Measurements from ENCODE around the gene VGF.

VGF gene

DNA sequence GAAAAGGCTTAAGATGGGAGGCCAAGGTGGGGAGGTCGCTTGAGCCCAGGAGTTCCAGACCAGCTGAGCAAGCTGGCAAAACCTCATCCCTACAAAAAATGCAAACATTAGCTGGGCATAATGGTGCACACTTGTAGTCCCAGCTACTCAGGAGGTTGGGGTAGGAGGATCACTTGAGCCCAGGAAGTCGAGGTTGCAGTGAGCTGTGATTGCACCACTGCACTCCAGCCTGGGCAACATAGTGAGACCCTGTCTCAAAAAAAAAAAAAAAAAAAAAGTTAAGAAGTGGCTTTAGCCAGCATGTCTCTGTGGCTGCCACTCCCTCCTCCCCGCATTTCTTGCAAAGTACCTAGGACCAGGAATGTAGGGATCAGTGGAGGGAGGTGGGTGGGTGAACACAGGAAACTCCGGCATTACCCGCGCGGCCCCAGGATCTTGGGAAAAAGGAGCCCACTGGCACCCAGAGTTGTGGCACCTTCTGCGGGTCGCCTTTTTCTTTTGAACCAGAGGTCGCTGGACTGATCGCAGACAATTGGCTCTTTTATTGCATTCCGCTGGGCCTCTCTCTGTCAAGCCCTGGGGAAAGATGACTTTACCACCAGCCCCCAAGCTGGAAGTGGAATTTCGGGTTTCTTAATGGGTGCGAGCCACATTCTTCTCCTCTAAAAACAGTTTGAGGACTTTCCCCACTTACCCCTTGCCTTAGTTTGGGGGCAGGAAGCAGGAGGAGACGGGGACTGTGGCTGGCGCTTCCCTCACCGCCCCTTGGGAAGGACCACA, 3.5 kb downstream of the VGF start:
- no peaks in the 10 kb centered on the region for H3K36me3 ChIP-seq (ENCODE audit: insufficient read depth)
- TF ChIP-seq, protein P1, sequence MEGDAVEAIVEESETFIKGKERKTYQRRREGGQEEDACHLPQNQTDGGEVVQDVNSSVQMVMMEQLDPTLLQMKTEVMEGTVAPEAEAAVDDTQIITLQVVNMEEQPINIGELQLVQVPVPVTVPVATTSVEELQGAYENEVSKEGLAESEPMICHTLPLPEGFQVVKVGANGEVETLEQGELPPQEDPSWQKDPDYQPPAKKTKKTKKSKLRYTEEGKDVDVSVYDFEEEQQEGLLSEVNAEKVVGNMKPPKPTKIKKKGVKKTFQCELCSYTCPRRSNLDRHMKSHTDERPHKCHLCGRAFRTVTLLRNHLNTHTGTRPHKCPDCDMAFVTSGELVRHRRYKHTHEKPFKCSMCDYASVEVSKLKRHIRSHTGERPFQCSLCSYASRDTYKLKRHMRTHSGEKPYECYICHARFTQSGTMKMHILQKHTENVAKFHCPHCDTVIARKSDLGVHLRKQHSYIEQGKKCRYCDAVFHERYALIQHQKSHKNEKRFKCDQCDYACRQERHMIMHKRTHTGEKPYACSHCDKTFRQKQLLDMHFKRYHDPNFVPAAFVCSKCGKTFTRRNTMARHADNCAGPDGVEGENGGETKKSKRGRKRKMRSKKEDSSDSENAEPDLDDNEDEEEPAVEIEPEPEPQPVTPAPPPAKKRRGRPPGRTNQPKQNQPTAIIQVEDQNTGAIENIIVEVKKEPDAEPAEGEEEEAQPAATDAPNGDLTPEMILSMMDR (conservative IDR thresholded peaks at IDR 0.05; ENCODE audit: low read depth, low read length), result no peak
- H2AFZ ChIP-seq (ENCODE audit: low read depth), result no peak overlapping the region
- H3K79me2 ChIP-seq (ENCODE audit: insufficient read depth, low read depth), result no peaks in the 10 kb centered on the region
- H3K4me3 ChIP-seq (IDR thresholded peaks at IDR 0.05; ENCODE audit: insufficient read depth, low read depth, low read length), result no peak overlapping the region
- H3K4me1 ChIP-seq (ENCODE audit: low read depth, poor library complexity, severe bottlenecking), result peaks cover 11% of the 10 kb centered on the region
- H4K20me1 ChIP-seq (ENCODE audit: insufficient read depth), result no peaks in the 10 kb centered on the region
- H3K4me2 ChIP-seq, result no peak overlapping the region
- H3K9ac ChIP-seq, result no peak overlapping the region
- H3K27ac ChIP-seq, result no peak overlapping the region
- peaks cover 17% of the 10 kb centered on the region for H3K27me3 ChIP-seq (ENCODE audit: insufficient read depth, low read depth)

DNA sequence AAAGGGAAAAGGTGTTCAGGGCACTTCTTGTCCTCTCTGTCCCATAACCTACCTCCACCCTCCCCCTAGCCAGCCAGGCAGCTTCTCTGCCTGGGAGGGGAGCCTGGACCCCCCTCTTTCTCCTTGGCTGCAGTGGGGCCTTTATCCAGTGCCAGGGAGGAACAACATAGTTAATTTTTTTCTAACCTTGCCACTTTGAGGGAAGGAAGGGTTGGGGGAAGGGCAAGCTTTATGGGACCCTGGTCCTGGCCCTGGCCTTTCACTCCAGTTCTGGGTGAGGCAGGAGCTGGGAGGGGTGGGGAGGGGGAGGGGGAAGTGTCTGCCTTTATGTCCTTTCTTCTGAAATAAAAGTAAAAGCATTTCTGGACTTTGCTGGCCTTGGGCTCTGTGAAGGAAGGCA, 4.5 kb downstream of the VGF start:
- H3K9ac ChIP-seq, result no peak overlapping the region
- H3K27me3 ChIP-seq (ENCODE audit: insufficient read depth, low read depth), result peaks cover 10% of the 10 kb centered on the region; the same call in 1 of the 2 replicates
- TF ChIP-seq, protein P1 (conservative IDR thresholded peaks at IDR 0.05; ENCODE audit: low read depth, low read length), result no peak
- H2AFZ ChIP-seq (ENCODE audit: low read depth), result no peak overlapping the region
- no peak overlapping the region for H3K4me3 ChIP-seq (IDR thresholded peaks at IDR 0.05; ENCODE audit: insufficient read depth, low read depth, low read length)
- no peak overlapping the region for H3K27ac ChIP-seq
- no peaks in the 10 kb centered on the region for H3K36me3 ChIP-seq (ENCODE audit: insufficient read depth)
- no peaks in the 10 kb centered on the region for H3K79me2 ChIP-seq (ENCODE audit: insufficient read depth, low read depth)
- no peak overlapping the region for H3K4me2 ChIP-seq
- H3K4me1 ChIP-seq (ENCODE audit: low read depth, poor library complexity, severe bottlenecking), result peaks cover 9% of the 10 kb centered on the region
- H4K20me1 ChIP-seq (ENCODE audit: insufficient read depth), result no peaks in the 10 kb centered on the region

DNA sequence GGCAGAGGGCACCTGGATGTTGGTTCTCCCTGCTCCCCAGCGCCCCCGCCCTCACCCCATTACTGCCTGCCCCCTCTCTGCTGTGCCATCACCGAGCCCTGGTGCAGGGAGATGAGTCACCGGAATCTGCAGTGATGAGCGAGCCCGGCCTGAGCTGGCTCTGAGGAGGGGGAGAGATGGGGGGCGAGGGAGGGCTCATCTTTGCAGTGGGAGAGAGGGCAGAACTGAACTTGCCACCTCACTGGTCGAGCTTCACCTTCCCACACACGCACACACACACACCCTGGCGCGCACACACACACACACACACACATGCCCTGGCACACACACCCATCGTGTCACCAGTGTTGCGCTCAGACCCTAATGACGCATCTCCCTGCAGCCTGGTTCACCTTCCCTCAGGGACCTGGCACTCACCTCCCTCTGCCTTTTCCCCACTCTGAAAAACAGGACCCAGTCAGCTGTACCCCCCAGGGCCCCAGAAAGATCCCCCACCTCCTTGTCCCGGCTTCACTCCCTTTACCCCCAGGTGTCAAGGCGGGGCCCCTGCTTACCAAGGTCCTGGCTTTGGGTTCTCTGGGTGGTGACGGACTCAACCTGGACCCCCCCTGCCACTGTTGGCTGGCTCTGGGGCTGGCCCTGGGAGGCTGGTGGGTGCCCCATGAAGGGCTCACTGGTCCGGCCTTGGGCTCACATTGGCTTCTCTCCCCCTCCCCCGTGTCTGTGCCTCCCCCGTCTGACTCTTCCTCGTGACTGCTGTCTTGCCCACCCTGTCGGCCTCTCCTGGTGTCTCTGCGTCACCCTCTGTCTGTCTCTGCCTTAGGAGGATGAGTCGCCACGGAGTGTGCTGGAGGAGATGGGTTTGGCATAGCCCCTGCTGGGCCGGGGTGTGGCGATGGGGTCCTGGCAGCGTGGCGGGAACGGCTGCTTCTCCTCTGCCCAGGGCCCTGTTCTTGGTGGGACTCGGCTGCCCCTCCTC, 5.4 kb downstream of the VGF start:
- Histone ChIP-seq H3K27ac (no peak overlapping the region), H2AFZ (ENCODE audit: low read depth) (no peak overlapping the region), H3K4me1 (ENCODE audit: low read depth, poor library complexity, severe bottlenecking) (peaks cover 3% of the 10 kb centered on the region), H3K4me2 (no peak overlapping the region), H3K9ac (no peak overlapping the region), H3K4me3 (IDR thresholded peaks at IDR 0.05; ENCODE audit: insufficient read depth, low read depth, low read length) (no peak overlapping the region), H4K20me1 (ENCODE audit: insufficient read depth) (no peaks in the 10 kb centered on the region), H3K79me2 (ENCODE audit: insufficient read depth, low read depth) (no peaks in the 10 kb centered on the region), H3K36me3 (ENCODE audit: insufficient read depth) (no peaks in the 10 kb centered on the region), H3K27me3 (ENCODE audit: insufficient read depth, low read depth) (peaks cover 8% of the 10 kb centered on the region; the same call in 1 of the 2 replicates)
- TF ChIP-seq, protein P1 (conservative IDR thresholded peaks at IDR 0.05; ENCODE audit: low read depth, low read length), result no peak

DNA sequence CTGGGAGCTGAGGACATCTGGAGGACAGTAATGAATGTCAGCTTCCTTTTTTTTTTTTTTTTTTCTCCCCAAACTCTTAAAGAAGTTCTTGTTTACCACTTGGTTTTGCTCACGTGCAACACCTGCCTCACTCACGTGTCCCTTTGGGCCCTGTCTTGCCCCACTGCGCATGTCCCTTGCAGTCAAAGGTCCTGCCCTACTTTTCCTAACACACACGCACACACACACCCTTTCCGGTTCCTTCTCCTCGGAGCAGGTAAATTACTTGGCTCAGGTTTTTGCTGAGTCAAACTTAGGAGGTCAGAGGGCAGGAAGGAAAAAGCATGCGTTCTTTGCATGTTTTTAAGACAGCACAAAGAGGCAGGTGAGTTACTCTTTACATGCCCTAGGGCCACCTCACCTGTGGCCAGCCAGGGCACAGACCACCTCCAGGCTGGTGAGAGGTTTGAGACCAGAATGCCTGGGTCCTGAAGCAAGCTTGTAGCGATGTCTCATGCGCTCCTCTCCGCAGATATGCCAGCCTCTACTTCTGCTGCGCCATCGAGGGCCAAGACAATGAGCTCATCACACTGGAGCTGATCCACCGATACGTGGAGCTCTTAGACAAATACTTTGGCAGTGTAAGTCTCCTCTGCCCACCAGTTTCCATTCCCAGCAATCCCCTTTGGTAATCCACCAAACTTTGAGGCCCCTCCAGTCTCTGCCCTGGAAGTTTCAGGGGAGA, 8.3 kb downstream of the VGF start:
- Histone ChIP-seq H3K36me3 (ENCODE audit: insufficient read depth) (no peaks in the 10 kb centered on the region), H3K4me3 (IDR thresholded peaks at IDR 0.05; ENCODE audit: insufficient read depth, low read depth, low read length) (no peak overlapping the region), H3K27ac (no peak overlapping the region), H3K27me3 (ENCODE audit: insufficient read depth, low read depth) (peaks cover 17% of the 10 kb centered on the region), H3K79me2 (ENCODE audit: insufficient read depth, low read depth) (no peaks in the 10 kb centered on the region), H4K20me1 (ENCODE audit: insufficient read depth) (no peaks in the 10 kb centered on the region), H3K4me2 (no peak overlapping the region), H3K4me1 (ENCODE audit: low read depth, poor library complexity, severe bottlenecking) (no peaks in the 10 kb centered on the region), H2AFZ (ENCODE audit: low read depth) (no peak overlapping the region), H3K9ac (no peak overlapping the region)
- TF ChIP-seq, protein P1 (conservative IDR thresholded peaks at IDR 0.05; ENCODE audit: low read depth, low read length), result no peak
